HL-60 (cell line): ENCODE results near the gene PLAU.
"Not testable (repeated sequence)": the region's sequence is repeated elsewhere in the genome, so short reads cannot be mapped to it uniquely, and the experiment has no call there.

Experiments used
- DNase-seq, 2 experiments: peaks; one replicate each; pipeline ENCODE4 v3.0.0-alpha.2; 2010 to 2020; ENCODE audit warnings: low read depth in 1 of 2, low spot score in 1 of 2
- H3K27ac ChIP-seq: fragments of 250-450 bp; sonication (Bioruptor Pico); replicated peaks from 2 replicates; pipeline ENCODE4 v1.5.1; 2020; ENCODE audit warnings: mild to moderate bottlenecking, moderate library complexity
- H3K27me3 ChIP-seq: fragments of 250-450 bp; sonication (Bioruptor Pico); 2 replicates; pipeline ENCODE4 v1.5.1; 2021; ENCODE audit warnings: mild to moderate bottlenecking, moderate library complexity; ENCODE audit not compliant: insufficient read depth, poor library complexity, severe bottlenecking
- H3K4me3 ChIP-seq: replicated peaks from 2 replicates; pipeline ENCODE4 v1.5.1; 2011; ENCODE audit warnings: mild to moderate bottlenecking, control low read depth, low read length; ENCODE audit not compliant: insufficient read depth
- GABPA ChIP-seq: IDR thresholded peaks from 2 replicates; pipeline ENCODE4 v1.6.1; 2012; ENCODE audit warnings: low read depth
- POLR2AphosphoS5 ChIP-seq: IDR thresholded peaks from 2 replicates; pipeline ENCODE4 v1.6.1; 2012; ENCODE audit warnings: low read depth
- SPI1 ChIP-seq: IDR thresholded peaks from 2 replicates; pipeline ENCODE4 v1.6.1; 2012; ENCODE audit warnings: low read depth, mild to moderate bottlenecking, borderline replicate concordance
- TF ChIP-seq, protein P1 (sequence below): IDR thresholded peaks from one replicate; pipeline ENCODE4 v1.5.1; 2011; ENCODE audit warnings: low read length, control low read depth, inconsistent platforms; ENCODE audit not compliant: insufficient read depth
- TF ChIP-seq, protein P2 (sequence below): IDR thresholded peaks from 2 replicates; pipeline ENCODE4 v1.6.1; 2012; ENCODE audit warnings: low read depth; ENCODE audit not compliant: insufficient replicate concordance

The PLAU gene

GRCh38 chr10:73916761-73917470 lies 6.0 kb downstream of the PLAU start:
- Histone ChIP-seq H3K27ac (peak overlapping the region; percentile 65), H3K27me3 (no peaks in the 10 kb centered on the region), H3K4me3 (no peak overlapping the region)
- peak in 1 of 2 experiments; percentile 63 for DNase-seq
- TF ChIP-seq, protein P1, sequence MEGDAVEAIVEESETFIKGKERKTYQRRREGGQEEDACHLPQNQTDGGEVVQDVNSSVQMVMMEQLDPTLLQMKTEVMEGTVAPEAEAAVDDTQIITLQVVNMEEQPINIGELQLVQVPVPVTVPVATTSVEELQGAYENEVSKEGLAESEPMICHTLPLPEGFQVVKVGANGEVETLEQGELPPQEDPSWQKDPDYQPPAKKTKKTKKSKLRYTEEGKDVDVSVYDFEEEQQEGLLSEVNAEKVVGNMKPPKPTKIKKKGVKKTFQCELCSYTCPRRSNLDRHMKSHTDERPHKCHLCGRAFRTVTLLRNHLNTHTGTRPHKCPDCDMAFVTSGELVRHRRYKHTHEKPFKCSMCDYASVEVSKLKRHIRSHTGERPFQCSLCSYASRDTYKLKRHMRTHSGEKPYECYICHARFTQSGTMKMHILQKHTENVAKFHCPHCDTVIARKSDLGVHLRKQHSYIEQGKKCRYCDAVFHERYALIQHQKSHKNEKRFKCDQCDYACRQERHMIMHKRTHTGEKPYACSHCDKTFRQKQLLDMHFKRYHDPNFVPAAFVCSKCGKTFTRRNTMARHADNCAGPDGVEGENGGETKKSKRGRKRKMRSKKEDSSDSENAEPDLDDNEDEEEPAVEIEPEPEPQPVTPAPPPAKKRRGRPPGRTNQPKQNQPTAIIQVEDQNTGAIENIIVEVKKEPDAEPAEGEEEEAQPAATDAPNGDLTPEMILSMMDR, result no peak
- TF ChIP-seq GABPA, result no peak
- TF ChIP-seq, protein P2, sequence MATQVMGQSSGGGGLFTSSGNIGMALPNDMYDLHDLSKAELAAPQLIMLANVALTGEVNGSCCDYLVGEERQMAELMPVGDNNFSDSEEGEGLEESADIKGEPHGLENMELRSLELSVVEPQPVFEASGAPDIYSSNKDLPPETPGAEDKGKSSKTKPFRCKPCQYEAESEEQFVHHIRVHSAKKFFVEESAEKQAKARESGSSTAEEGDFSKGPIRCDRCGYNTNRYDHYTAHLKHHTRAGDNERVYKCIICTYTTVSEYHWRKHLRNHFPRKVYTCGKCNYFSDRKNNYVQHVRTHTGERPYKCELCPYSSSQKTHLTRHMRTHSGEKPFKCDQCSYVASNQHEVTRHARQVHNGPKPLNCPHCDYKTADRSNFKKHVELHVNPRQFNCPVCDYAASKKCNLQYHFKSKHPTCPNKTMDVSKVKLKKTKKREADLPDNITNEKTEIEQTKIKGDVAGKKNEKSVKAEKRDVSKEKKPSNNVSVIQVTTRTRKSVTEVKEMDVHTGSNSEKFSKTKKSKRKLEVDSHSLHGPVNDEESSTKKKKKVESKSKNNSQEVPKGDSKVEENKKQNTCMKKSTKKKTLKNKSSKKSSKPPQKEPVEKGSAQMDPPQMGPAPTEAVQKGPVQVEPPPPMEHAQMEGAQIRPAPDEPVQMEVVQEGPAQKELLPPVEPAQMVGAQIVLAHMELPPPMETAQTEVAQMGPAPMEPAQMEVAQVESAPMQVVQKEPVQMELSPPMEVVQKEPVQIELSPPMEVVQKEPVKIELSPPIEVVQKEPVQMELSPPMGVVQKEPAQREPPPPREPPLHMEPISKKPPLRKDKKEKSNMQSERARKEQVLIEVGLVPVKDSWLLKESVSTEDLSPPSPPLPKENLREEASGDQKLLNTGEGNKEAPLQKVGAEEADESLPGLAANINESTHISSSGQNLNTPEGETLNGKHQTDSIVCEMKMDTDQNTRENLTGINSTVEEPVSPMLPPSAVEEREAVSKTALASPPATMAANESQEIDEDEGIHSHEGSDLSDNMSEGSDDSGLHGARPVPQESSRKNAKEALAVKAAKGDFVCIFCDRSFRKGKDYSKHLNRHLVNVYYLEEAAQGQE, result no peak
- no peak for TF ChIP-seq SPI1
- peak; percentile 50; the same call in 1 of the 2 replicates for TF ChIP-seq POLR2AphosphoS5

DNA sequence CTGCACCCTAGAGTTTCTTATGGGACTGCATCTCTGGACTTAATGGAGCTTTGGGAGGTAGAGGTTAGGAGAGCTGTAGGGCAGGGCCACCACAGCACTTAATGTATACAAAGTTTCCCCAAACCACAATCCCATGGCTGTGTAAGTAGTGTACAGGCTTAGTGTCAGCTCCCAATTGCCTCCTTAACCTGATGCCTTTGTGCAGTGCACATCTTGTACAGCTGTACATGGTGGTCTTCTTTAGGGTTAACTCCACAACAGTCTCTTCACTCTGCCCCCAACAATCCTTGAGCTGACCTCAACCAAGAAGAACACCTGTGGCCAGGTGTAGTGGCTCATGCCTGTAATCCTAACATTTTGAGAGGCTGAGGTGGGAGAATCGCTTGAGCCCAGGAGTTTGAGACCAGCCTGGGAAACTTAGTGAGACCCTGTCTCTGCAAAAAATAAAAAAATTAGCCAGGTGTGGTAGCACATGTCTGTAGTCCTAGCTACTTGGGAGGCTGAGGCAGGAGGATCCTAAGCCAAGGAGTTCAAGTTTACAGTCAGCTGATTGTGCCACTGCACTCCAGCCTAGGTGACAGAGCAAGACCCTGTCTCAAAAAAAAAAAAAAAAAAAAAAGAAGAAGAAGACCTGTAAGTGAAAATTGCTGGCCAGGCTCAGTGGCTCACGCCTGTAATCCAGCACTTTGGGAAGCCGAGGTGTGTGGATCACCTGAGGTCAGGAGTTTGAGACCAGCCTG lies 6.8 kb downstream of the PLAU start:
- no peak overlapping the region for H3K4me3 ChIP-seq
- no peak for DNase-seq
- TF ChIP-seq GABPA (no peak), POLR2AphosphoS5 (peak; percentile 16; the same call in 1 of the 2 replicates)

GRCh38 chr10:73919481-73919880 lies 8.5 kb downstream of the PLAU start:
- DNase-seq, H3K4me3 ChIP-seq, H3K27me3 ChIP-seq: not testable (repeated sequence)
- H3K27ac ChIP-seq, result peak overlapping the region; percentile 81

More for the DNA sequence above, 6.8 kb downstream of the PLAU start:
- peak overlapping the region; percentile 65 for H3K27ac ChIP-seq
- H3K27me3 ChIP-seq, result no peaks in the 10 kb centered on the region

- Histone ChIP-seq H3K27ac (peak overlapping the region; percentile 81), H3K4me3 (no peak overlapping the region), H3K27me3 (no peaks in the 10 kb centered on the region)
- TF ChIP-seq GABPA (no peak), POLR2AphosphoS5 (no peak), SPI1 (no peak)
- TF ChIP-seq, protein P1, result no peak
- TF ChIP-seq, protein P2, result no peak
- DNase-seq, result peak in 1 of 2 experiments; percentile 90
These were observed 9.2 kb downstream of the PLAU start for GRCh38 chr10:73920089-73920488.
